B cell (primary cell): ENCODE results near the gene EIF4A2. TPM values are rescaled to one million over a fixed set of nuclear protein-coding genes. Genes with fewer than 3 reads are reported as not detected.

Experiments
- ATAC-seq: fragments of 200-7000 bp; cut with Tn5 transposase; one replicate; pipeline ENCODE4 v1.10.0; 2021; ENCODE audit warnings: low read depth, mild to moderate bottlenecking, moderate number of reproducible peaks, moderate library complexity
- CTCF ChIA-PET: fragments of 350-600 bp; sonication (Branson Sonifier 250); formaldehyde crosslinking; loops from one replicate; lab custom pipeline; 2021; ENCODE audit warnings: antibody characterized with exemption, inconsistent platforms; lab: Charles Lee
- POLR2A ChIA-PET: fragments of 350-600 bp; sonication (Branson Sonifier 250); formaldehyde crosslinking; loops from one replicate; lab custom pipeline; 2021; ENCODE audit warnings: antibody characterized with exemption; lab: Charles Lee
- DNase-seq: peaks from one replicate; pipeline ENCODE4 v3.0.0; 2013
- H2AFZ ChIP-seq: 2 replicates; pipeline ENCODE4 v1.6.1; 2012; ENCODE audit warnings: mild to moderate bottlenecking, low read depth, low read length; ENCODE audit not compliant: insufficient read depth, poor library complexity, severe bottlenecking
- H3K27ac ChIP-seq, 2 donors: 1 replicate in 1 of 2; 2 replicates in 1 of 2; pipeline ENCODE4 v1.5.1; 2012 to 2013; ENCODE audit warnings: low read length in 2 of 2, mild to moderate bottlenecking in 2 of 2, moderate library complexity in 1 of 2
- H3K27me3 ChIP-seq, 4 experiments: fragments of 200-600 bp in 1 of 4; sonication (generic) in 1 of 4; replicated peaks in 1 of 4; 1 replicate in 2 of 4; 2 replicates in 2 of 4; pipeline versions ENCODE4 v1.6.1 to v1.7.0; 2013 to 2016; ENCODE audit warnings: low read length in 3 of 4, mild to moderate bottlenecking in 2 of 4, mixed read lengths in 1 of 4, moderate library complexity in 1 of 4; ENCODE audit not compliant: insufficient read depth in 4 of 4, control insufficient read depth in 3 of 4; ENCODE audit errors: control extremely low read depth in 1 of 4
- H3K36me3 ChIP-seq, 2 experiments: replicated peaks in 1 of 2; 1 replicate in 1 of 2; 2 replicates in 1 of 2; pipeline versions ENCODE4 v1.6.1 to v1.7.1; 2013; ENCODE audit warnings: low read length in 1 of 2; ENCODE audit not compliant: insufficient read depth in 2 of 2, control insufficient read depth in 1 of 2; ENCODE audit errors: control extremely low read depth in 1 of 2, extremely low read depth in 1 of 2
- H3K4me1 ChIP-seq, 2 donors: fragments of 200-600 bp in 1 of 2; sonication (generic) in 1 of 2; 1 replicate in 1 of 2; 2 replicates in 1 of 2; pipeline versions ENCODE4 v1.5.1 to v1.6.1; 2013 to 2017; ENCODE audit warnings: low read length in 2 of 2; ENCODE audit not compliant: control insufficient read depth in 2 of 2, insufficient read depth in 2 of 2
- H3K4me2 ChIP-seq: replicated peaks from 2 replicates; pipeline ENCODE3; 2012; ENCODE audit warnings: mild to moderate bottlenecking, low read depth, low read length; ENCODE audit not compliant: poor library complexity, severe bottlenecking
- H3K4me3 ChIP-seq, 5 experiments: fragments of 200-600 bp in 1 of 5; sonication (generic) in 1 of 5; 1 replicate in 3 of 5; 2 replicates in 2 of 5; pipeline versions ENCODE4 v1.5.1 to v1.7.0; 2011 to 2016; ENCODE audit warnings: low read length in 4 of 5, mild to moderate bottlenecking in 4 of 5, low read depth in 2 of 5, control low read depth in 1 of 5, moderate library complexity in 1 of 5; ENCODE audit not compliant: insufficient read depth in 1 of 5; ENCODE audit errors: control extremely low read depth in 1 of 5, extremely low read depth in 1 of 5
- H3K79me2 ChIP-seq: fragments of 200-600 bp; sonication (generic); one replicate; pipeline ENCODE4 v1.6.0; 2016; ENCODE audit warnings: low read length; ENCODE audit not compliant: control insufficient read depth, insufficient read depth
- H3K9ac ChIP-seq: fragments of 200-600 bp; sonication (generic); 2 replicates; pipeline ENCODE4 v1.6.1; 2017; ENCODE audit warnings: mild to moderate bottlenecking, low read length, moderate library complexity
- H3K9me3 ChIP-seq, 3 donors: one replicate each; pipeline versions ENCODE4 v1.6.1 to v1.7.1; 2013; ENCODE audit warnings: low read length in 2 of 3; ENCODE audit not compliant: control insufficient read depth in 2 of 3, insufficient read depth in 1 of 3; ENCODE audit errors: control extremely low read depth in 1 of 3
- H4K20me1 ChIP-seq: 2 replicates; pipeline ENCODE4 v1.6.0; 2012; ENCODE audit warnings: mild to moderate bottlenecking, low read length; ENCODE audit not compliant: insufficient read depth, control insufficient read depth, poor library complexity, severe bottlenecking
- H3K27ac Mint-ChIP-seq: one replicate; pipeline ENCODE4 v1.8.0; 2021; ENCODE audit warnings: mixed read lengths
- H3K27me3 Mint-ChIP-seq: one replicate; pipeline ENCODE4 v1.8.0; 2021; ENCODE audit warnings: mixed read lengths
- H3K4me1 Mint-ChIP-seq: one replicate; pipeline ENCODE4 v1.8.0; 2021; ENCODE audit warnings: mixed read lengths
- H3K4me3 Mint-ChIP-seq: one replicate; pipeline ENCODE4 v1.8.0; 2021; ENCODE audit warnings: mixed read lengths
- H3K9me3 Mint-ChIP-seq: one replicate; pipeline ENCODE4 v1.8.0; 2022; ENCODE audit warnings: mixed read lengths; ENCODE audit not compliant: insufficient read depth
- EZH2 ChIP-seq: IDR thresholded peaks from 2 replicates; pipeline ENCODE4 v1.6.1; 2012; ENCODE audit warnings: borderline replicate concordance, low read depth, mild to moderate bottlenecking, moderate library complexity, low read length; ENCODE audit not compliant: insufficient read depth, poor library complexity, severe bottlenecking
- WGBS: methylation state at CpG from one replicate; pipeline ENCODE4 v1.1.5; 2013; ENCODE audit warnings: missing lambda C conversion rate; ENCODE audit not compliant: insufficient coverage; 5-methylcytosine and 5-hydroxymethylcytosine counted together
- intact Hi-C: fragments of 100-400 bp; cut with micrococcal nuclease; formaldehyde crosslinking; loops from one replicate; pipeline ENCODE4 v1.10.0; 2022
- polyA plus RNA-seq: library from polyadenylated mRNA; depleted of rRNA; stranded (reverse); fragments of >200 nt; gene quantifications from 2 replicates; pipeline ENCODE4 v1.2.3, GENCODE V29; 2012
- total RNA-seq, 2 donors: library from RNA; stranded (reverse); fragments of 120-200 nt in 1 of 2; gene quantifications; 1 replicate in 1 of 2; 2 replicates in 1 of 2; pipeline versions ENCODE4 v1.2.3 to v1.2.4, GENCODE V29; 2013 to 2022
- TF ChIP-seq, protein P1 (sequence below): fragments of 200-600 bp; IDR thresholded peaks from one replicate; pipeline ENCODE4 v1.8.0; 2022; ENCODE audit warnings: antibody characterized with exemption, mild to moderate bottlenecking

The EIF4A2 gene
- total and polyA plus RNA-seq, 2 donors (not counting 1 experiment from before 2014, with no cell fraction given): 506 to 547 TPM

DNA sequence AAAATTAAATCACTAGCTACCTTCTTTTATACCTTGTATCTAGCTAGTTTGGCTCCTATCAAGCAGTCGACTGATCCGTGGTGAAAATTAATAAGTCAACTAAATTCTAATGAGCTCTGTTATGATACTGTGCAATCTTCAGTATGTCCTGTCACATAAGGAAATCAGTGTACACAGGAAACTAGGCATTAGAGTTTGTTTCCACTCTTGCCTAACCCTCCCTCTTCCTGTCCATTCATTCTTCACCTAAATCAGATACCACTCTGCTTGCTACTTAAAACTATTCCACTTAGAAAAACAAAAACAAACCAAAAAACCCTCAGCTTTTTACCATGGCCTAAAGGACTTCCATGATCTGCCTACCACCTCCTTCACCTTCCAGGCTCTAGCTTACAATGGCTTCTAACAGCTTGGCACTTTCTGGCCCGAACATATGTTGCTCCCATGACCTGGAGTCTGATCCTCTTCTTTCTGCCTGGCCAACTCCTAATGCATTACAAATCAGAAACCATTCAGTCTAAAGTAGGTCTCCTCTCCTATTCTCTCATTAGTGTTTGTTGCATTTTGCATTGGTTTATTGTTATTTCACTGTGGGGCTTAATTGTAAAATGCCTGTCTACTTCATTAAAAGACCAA lies 15.0 kb downstream of the EIF4A2 start:
- CTCF ChIA-PET: interaction anchor here (1.0 to 1.4 kb wide), 3 partner anchors 23 to 352 kb away, joined by 3 to 8 read pairs (median 6); no protein-coding TSS in a partner anchor
- no peak overlapping the region for H3K9ac ChIP-seq
- H2AFZ ChIP-seq: no peak overlapping the region
- Mint-ChIP-seq H3K27ac (no peak overlapping the region), H3K4me3 (no peak overlapping the region), H3K4me1 (peaks cover 5% of the 10 kb centered on the region), H3K27me3 (no peaks in the 10 kb centered on the region), H3K9me3 (no peaks in the 10 kb centered on the region)
- intact Hi-C loops: no loop called here
- H3K79me2 ChIP-seq: peaks cover 3% of the 10 kb centered on the region
- H3K4me1 ChIP-seq: no peaks in the 10 kb centered on the region
- H4K20me1 ChIP-seq: no peaks in the 10 kb centered on the region
- DNase-seq (no peak), ATAC-seq (no peak)
- H3K36me3 ChIP-seq: peaks cover 18 to 51% of the 10 kb centered on the region in 2 experiments
- no peaks in the 10 kb centered on the region for H3K9me3 ChIP-seq
- H3K27ac ChIP-seq: no peak overlapping the region
- TF ChIP-seq, protein P1, sequence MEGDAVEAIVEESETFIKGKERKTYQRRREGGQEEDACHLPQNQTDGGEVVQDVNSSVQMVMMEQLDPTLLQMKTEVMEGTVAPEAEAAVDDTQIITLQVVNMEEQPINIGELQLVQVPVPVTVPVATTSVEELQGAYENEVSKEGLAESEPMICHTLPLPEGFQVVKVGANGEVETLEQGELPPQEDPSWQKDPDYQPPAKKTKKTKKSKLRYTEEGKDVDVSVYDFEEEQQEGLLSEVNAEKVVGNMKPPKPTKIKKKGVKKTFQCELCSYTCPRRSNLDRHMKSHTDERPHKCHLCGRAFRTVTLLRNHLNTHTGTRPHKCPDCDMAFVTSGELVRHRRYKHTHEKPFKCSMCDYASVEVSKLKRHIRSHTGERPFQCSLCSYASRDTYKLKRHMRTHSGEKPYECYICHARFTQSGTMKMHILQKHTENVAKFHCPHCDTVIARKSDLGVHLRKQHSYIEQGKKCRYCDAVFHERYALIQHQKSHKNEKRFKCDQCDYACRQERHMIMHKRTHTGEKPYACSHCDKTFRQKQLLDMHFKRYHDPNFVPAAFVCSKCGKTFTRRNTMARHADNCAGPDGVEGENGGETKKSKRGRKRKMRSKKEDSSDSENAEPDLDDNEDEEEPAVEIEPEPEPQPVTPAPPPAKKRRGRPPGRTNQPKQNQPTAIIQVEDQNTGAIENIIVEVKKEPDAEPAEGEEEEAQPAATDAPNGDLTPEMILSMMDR: no peak
- H3K4me2 ChIP-seq: no peak overlapping the region
- WGBS: 100% methylated on average over 1 of the region's 3 CpGs
- POLR2A ChIA-PET: no interaction called here
- no peaks in the 10 kb centered on the region for H3K27me3 ChIP-seq
- no peak overlapping the region for H3K4me3 ChIP-seq

- Mint-ChIP-seq H3K27ac (no peak overlapping the region), H3K4me3 (no peak overlapping the region), H3K27me3 (no peaks in the 10 kb centered on the region), H3K9me3 (no peaks in the 10 kb centered on the region), H3K4me1 (peaks cover 10% of the 10 kb centered on the region)
- POLR2A ChIA-PET: no interaction called here
- no peak for TF ChIP-seq EZH2
- TF ChIP-seq, protein P1: no peak
- H3K27ac ChIP-seq: no peak overlapping the region
- CTCF ChIA-PET: interaction anchor here (1.0 kb wide), 1 partner anchor 350 kb away, joined by 3 read pairs; no protein-coding TSS in a partner anchor
- no peak for DNase-seq
- peaks cover 12% of the 10 kb centered on the region for H3K79me2 ChIP-seq
- H3K9me3 ChIP-seq: no peaks in the 10 kb centered on the region
- peaks cover 2 to 3% of the 10 kb centered on the region in 2 donors for H3K4me1 ChIP-seq
- H3K36me3 ChIP-seq: peaks cover 10 to 42% of the 10 kb centered on the region in 2 experiments
- no peak overlapping the region for H3K4me2 ChIP-seq
- intact Hi-C loops: no loop called here
- no peak overlapping the region for H2AFZ ChIP-seq
- no peak overlapping the region for H3K9ac ChIP-seq
- ATAC-seq: no peak
- no peak overlapping the region for H3K4me3 ChIP-seq
- no peaks in the 10 kb centered on the region for H4K20me1 ChIP-seq
- WGBS: no CpG with 5 or more reads among the region's 1 CpG
- H3K27me3 ChIP-seq: no peaks in the 10 kb centered on the region
Observed at GRCh38 chr3:186800285-186800684, 16.9 kb downstream of the EIF4A2 start.
